ENCODE results near the gene METTL6. TPM values are rescaled to one million over a fixed set of nuclear protein-coding genes. Genes with fewer than 3 reads are reported as not detected.

Gene METTL6
- polyA plus RNA-seq, 1 of the 3 experiments (the other 2 are of a cell fraction), result 22.7 TPM

- no peak overlapping the region for H3K9ac ChIP-seq
- CTCF ChIA-PET, result interaction anchor here (0.6 to 9.4 kb wide), 39 partner anchors 10 to 478 kb away, joined by 3 to 85 read pairs (median 4); partner anchors contain the start of gene CAPN7
- H2AFZ ChIP-seq (ENCODE audit: low read depth), result no peak overlapping the region
- no peaks in the 10 kb centered on the region for H3K9me2 ChIP-seq
- H3F3A ChIP-seq (replicated peaks; ENCODE audit: insufficient read depth), result peaks cover 5% of the 10 kb centered on the region
- no peak for TF ChIP-seq PBX3 (IDR thresholded peaks at IDR 0.05)
- TF ChIP-seq CHD2 (IDR thresholded peaks at IDR 0.05; ENCODE audit: low read length, partially characterized antibody), result no peak
- TF ChIP-seq ZBTB33 (IDR thresholded peaks at IDR 0.05; ENCODE audit: borderline replicate concordance, low read depth), result no peak
- no peak for TF ChIP-seq EZH2phosphoT487 (IDR thresholded peaks at IDR 0.05; ENCODE audit: borderline replicate concordance, low read depth)
- no peak for TF ChIP-seq USF2 (IDR thresholded peaks at IDR 0.05; ENCODE audit: borderline replicate concordance, low read depth, low read length)
- TF ChIP-seq JUND (IDR thresholded peaks at IDR 0.05), result no peak
- no peak for TF ChIP-seq RCOR1 (IDR thresholded peaks at IDR 0.05; ENCODE audit: low read length)
- no peak for TF ChIP-seq RXRA (IDR thresholded peaks at IDR 0.05; ENCODE audit: borderline replicate concordance, low read depth)
- no peak for TF ChIP-seq SIN3A (IDR thresholded peaks at IDR 0.05; ENCODE audit: borderline replicate concordance, low read depth, low read length)
- TF ChIP-seq RFX5 (IDR thresholded peaks at IDR 0.05; ENCODE audit: low read length), result no peak
- TF ChIP-seq YY1 (IDR thresholded peaks at IDR 0.05; ENCODE audit: low read depth), result no peak
- no peak for TF ChIP-seq CTCF (IDR thresholded peaks at IDR 0.05)
- TF ChIP-seq REST (IDR thresholded peaks at IDR 0.05; ENCODE audit: low read depth, low read length), result no peak
- TF ChIP-seq MXI1 (IDR thresholded peaks at IDR 0.05; ENCODE audit: low read depth, low read length), result no peak
- TF ChIP-seq MAX (IDR thresholded peaks at IDR 0.05; ENCODE audit: low read depth), result no peak
- no peak for TF ChIP-seq GABPA (IDR thresholded peaks at IDR 0.05; ENCODE audit: low read depth)
- TF ChIP-seq FOXM1 (IDR thresholded peaks at IDR 0.05; ENCODE audit: low read depth), result no peak
- no peak for TF ChIP-seq NRF1 (IDR thresholded peaks at IDR 0.05; ENCODE audit: low read depth, low read length)
- TF ChIP-seq GATA2 (CRISPR knock-in tag; IDR thresholded peaks at IDR 0.05), result no peak
- TF ChIP-seq TEAD4 (IDR thresholded peaks at IDR 0.05; ENCODE audit: borderline replicate concordance, insufficient read depth), result no peak
- peaks cover 0 to 3% of the 10 kb centered on the region in 2 experiments for H3K36me3 ChIP-seq (replicated peaks in 1 of 2; ENCODE audit: control insufficient read depth in 1 of 2, insufficient read depth in 2 of 2, low read length in 1 of 2)
- H3K79me2 ChIP-seq (ENCODE audit: insufficient read depth), result no peaks in the 10 kb centered on the region
- DNase-seq, result no peak
- no peaks in the 10 kb centered on the region for H3K4me1 ChIP-seq (ENCODE audit: control insufficient read depth in 1 of 2, insufficient read depth in 2 of 2, low read depth in 1 of 2, low read length in 1 of 2)
- POLR2A ChIA-PET, result no interaction called here
- no peak overlapping the region for H3K27ac ChIP-seq (ENCODE audit: low read depth in 2 of 2, low read length in 1 of 2)
- WGBS (ENCODE audit: low lambda C conversion rate), result 96% methylated on average over 1 of the region's 1 CpG
- H3K4me2 ChIP-seq, result no peak overlapping the region
- H3K9me3 ChIP-seq, result no peaks in the 10 kb centered on the region
- no peaks in the 10 kb centered on the region for H3K27me3 ChIP-seq (ENCODE audit: insufficient read depth)
- no peak overlapping the region for H3K4me3 ChIP-seq (ENCODE audit: low read depth in 2 of 2, low read length in 1 of 2)
- H4K20me1 ChIP-seq (ENCODE audit: insufficient read depth), result no peaks in the 10 kb centered on the region
Measured at GRCh38 chr3:15404767-15405166, 22.6 kb downstream of the METTL6 start.

Measured in SK-N-SH (cell line).